Adrenal gland (tissue), 12 donors: ENCODE results near the gene PIK3C2B. TPM values are rescaled to one million over a fixed set of nuclear protein-coding genes. Genes with fewer than 3 reads are reported as not detected.

Experiments used
- DNase-seq, 7 donors: peaks; one replicate each; pipeline ENCODE4 v3.0.0-alpha.2; 2019 to 2020
- H3K27ac ChIP-seq, 5 donors: fragments of 200-600 bp; sonication (generic) in 4 of 5; 1 replicate in 3 of 5; 2 replicates in 2 of 5; pipeline versions ENCODE4 v1.5.1 to v1.8.0; 2016 to 2020; ENCODE audit warnings: mild to moderate bottlenecking in 1 of 5
- H3K27me3 ChIP-seq: fragments of 200-600 bp; 2 replicates; pipeline ENCODE4 v1.8.0; 2021
- H3K36me3 ChIP-seq, 2 donors: fragments of 200-600 bp; replicated peaks in 1 of 2; 1 replicate in 1 of 2; 2 replicates in 1 of 2; pipeline versions ENCODE4 v1.5.1 to v1.8.0; 2018 to 2022
- H3K4me1 ChIP-seq, 2 donors: fragments of 200-600 bp; replicated peaks in 1 of 2; 1 replicate in 1 of 2; 2 replicates in 1 of 2; pipeline versions ENCODE4 v1.5.1 to v1.8.0; 2018 to 2021
- H3K4me3 ChIP-seq, 4 donors: fragments of 200-600 bp; sonication (generic) in 3 of 4; one replicate each; pipeline ENCODE4 v1.5.1; 2016 to 2018
- H3K9me3 ChIP-seq, 3 donors: fragments of 200-600 bp; sonication (generic) in 1 of 3; replicated peaks in 1 of 3; 1 replicate in 2 of 3; 2 replicates in 1 of 3; pipeline versions ENCODE4 v1.5.1 to v1.8.0; 2016 to 2021
- CTCF ChIP-seq, 6 experiments: fragments of 450-650 bp in 4 of 6; fragments of 200-600 bp in 2 of 6; sonication (generic) in 1 of 6; IDR thresholded peaks; 1 replicate in 5 of 6; 2 replicates in 1 of 6; pipeline versions ENCODE4 v1.5.1 to v1.8.0; 2016 to 2021; ENCODE audit warnings: antibody characterized with exemption in 6 of 6, mild to moderate bottlenecking in 2 of 6, moderate library complexity in 1 of 6
- POLR2A ChIP-seq, 2 donors: fragments of 450-650 bp; IDR thresholded peaks; one replicate each; pipeline ENCODE4 v1.6.1; 2017; ENCODE audit warnings: antibody characterized with exemption in 2 of 2, mild to moderate bottlenecking in 2 of 2, moderate library complexity in 1 of 2
- WGBS, 4 donors: extraction: QIAGEN DNeasy Blood & Tissue Kit in 2 of 4; methylation state at CpG; one replicate each; pipeline versions ENCODE4 v1.1.5 to v1.1.7; 2013 to 2017; 5-methylcytosine and 5-hydroxymethylcytosine counted together
- intact Hi-C, 2 donors: fragments of 100-400 bp; cut with DNase I; formaldehyde crosslinking; loops; one replicate each; pipeline versions ENCODE4 v1.14.1 to v1.15.0; 2022 to 2023
- polyA plus RNA-seq, 3 donors: library from polyadenylated mRNA; stranded (reverse); fragments of 200-250 nt in 2 of 3; fragments of 350-450 nt in 1 of 3; fragmentation: Illumina TruSeq in 1 of 3; extraction: RNeasy Lipid Tissue Mini Kit (QIAGEN cat#74804) in 1 of 3; gene quantifications; one replicate each; pipeline ENCODE4 v1.2.3, GENCODE V29; 2013 to 2014
- total RNA-seq, 9 donors: library from RNA; depleted of rRNA in 4 of 9; stranded (reverse); fragments of >200 nt in 4 of 9; fragments of 120-200 nt in 1 of 9; fragmentation: NEBNext Ultra II Directional in 1 of 9; extraction: Animal tissue kit (Norgen Biotek cat#: 25700) in 1 of 9; gene quantifications; one replicate each; pipeline versions ENCODE4 v1.1.0 to v1.2.4, GENCODE V29; 2013 to 2023
- donor health status: healthy with polysubstance abuse.
- donor health status: Bipolar disorder and iron deficiency.
- donor health status: DM: yes; HTN: yes; CAD: no.
- donor health status: DM: no; HTN: no; CAD: no.
- donor health status: DM: no; HTN: no; CAD: no.
- donor health status: DM: yes; HTN: yes; CAD: no.

Gene PIK3C2B
- total and polyA plus RNA-seq, 12 donors: 2.3 to 22.9 (median 15.0) TPM

- WGBS, 4 donors: 57 to 71% (median 66%) methylated on average over 14 to 17 of the region's 17 CpGs
- intact Hi-C loops: no loop called here
- Histone ChIP-seq H3K9me3 (no peaks in the 10 kb centered on the region), H3K4me3 (no peak overlapping the region), H3K27me3 (no peaks in the 10 kb centered on the region), H3K36me3 (no peaks in the 10 kb centered on the region), H3K4me1 (peaks cover 7 to 39% of the 10 kb centered on the region in 2 donors), H3K27ac (peak overlapping the region in 4 of 5 donors; percentile 9 to 82 (median 30))
- TF ChIP-seq POLR2A (IDR thresholded peaks at IDR 0.05) (no peak), CTCF (IDR thresholded peaks at IDR 0.05) (no peak)
- peak in 1 of 7 donors; percentile 46 for DNase-seq
These were observed 28.8 kb downstream of the PIK3C2B start for GRCh38 chr1:204465546-204466415.

GRCh38 chr1:204464701-204465100 is 29.9 kb downstream of the PIK3C2B start:
- Histone ChIP-seq H3K4me3 (no peak overlapping the region), H3K9me3 (no peaks in the 10 kb centered on the region), H3K27me3 (no peaks in the 10 kb centered on the region), H3K36me3 (peaks cover 0 to 5% of the 10 kb centered on the region in 2 donors), H3K4me1 (peaks cover 7 to 41% of the 10 kb centered on the region in 2 donors), H3K27ac (peak overlapping the region in 2 of 5 donors; percentile 69 to 82)
- intact Hi-C loops: no loop called here
- TF ChIP-seq CTCF (IDR thresholded peaks at IDR 0.05) (no peak), POLR2A (IDR thresholded peaks at IDR 0.05) (no peak)
- no peak for DNase-seq
- WGBS, 4 donors: 54 to 66% (median 59%) methylated on average over 1 of the region's 1 CpG

DNA sequence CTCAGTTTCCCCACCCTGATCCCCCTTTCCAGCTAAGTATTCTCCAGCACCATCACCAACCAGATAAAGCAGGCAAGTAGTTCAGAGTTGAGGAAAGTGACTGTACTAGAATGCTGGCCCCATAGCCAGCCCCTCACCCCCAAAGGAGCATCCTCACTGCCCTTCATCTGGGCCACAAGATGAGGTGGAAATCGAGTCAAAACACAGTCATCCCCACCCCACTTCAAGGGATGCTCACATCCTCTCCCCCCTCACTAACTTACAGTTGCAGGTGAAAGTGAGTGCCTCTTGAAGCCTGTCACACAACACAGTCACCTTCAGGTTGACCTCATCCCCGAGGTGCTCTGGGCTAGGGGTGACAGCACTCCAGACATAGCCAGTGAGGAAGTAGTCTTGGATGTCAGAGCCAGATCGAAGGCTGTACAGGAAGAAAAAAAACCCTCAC is 30.4 kb downstream of the PIK3C2B start:
- Histone ChIP-seq H3K27ac (peak overlapping the region in 3 of 5 donors; percentile 13 to 82 (median 69)), H3K36me3 (peaks cover 0 to 8% of the 10 kb centered on the region in 2 donors), H3K27me3 (no peaks in the 10 kb centered on the region), H3K4me1 (peaks cover 7 to 41% of the 10 kb centered on the region in 2 donors), H3K4me3 (no peak overlapping the region), H3K9me3 (no peaks in the 10 kb centered on the region)
- intact Hi-C loops: no loop called here
- no peak for DNase-seq
- no peak for TF ChIP-seq POLR2A (IDR thresholded peaks at IDR 0.05)
- no peak for TF ChIP-seq CTCF (IDR thresholded peaks at IDR 0.05)
- 46 to 80% (median 62%) methylated on average over 1 to 3 of the region's 3 CpGs for WGBS, 4 donors

DNA sequence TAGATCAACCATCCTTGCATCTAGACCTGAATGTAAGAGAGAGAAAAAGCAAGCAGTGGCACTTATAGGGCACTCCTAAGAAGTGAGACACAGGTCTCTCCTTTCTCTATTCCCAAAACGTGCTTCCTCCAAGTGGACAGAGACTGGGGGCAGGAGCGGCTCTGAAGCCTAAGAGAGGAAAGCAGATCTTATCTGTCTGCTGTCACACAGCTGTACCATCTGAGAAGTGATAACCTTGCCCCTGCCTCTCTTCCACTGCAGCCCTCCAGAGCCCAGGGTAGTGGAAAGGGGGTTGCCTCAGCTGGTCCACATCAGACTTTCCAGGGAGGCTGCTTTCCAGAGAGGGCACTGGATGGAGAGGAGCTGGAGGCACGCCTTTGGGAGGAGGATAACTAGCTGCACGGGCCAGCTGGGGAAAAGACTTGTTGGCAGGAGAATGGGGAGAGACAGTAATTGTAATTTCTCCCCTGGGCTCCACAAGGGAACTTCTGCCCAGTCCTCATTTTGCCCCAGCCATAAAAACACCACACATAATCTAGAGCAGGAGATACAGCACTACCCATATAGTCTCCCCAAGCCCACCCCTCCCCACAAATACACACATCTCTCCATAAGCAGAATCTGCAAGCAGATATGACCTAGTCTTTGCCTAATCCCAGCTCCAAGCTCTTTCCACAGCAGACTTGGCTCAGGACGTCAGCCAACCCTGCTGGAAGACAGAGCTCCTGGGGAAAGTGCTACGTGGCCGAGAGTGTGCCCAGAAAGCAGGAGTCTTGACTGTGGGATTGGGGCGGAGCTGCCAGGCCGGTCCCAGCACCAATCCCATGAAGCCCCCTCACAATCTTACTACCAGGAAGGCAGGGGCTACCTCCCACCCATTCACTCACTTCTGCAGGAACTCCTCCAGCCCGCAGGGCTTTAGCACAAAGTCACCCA is 31.2 kb downstream of the PIK3C2B start:
- no peaks in the 10 kb centered on the region for H3K27me3 ChIP-seq
- TF ChIP-seq CTCF (IDR thresholded peaks at IDR 0.05) (no peak), POLR2A (IDR thresholded peaks at IDR 0.05) (no peak)
- H3K4me1 ChIP-seq: peaks cover 7 to 41% of the 10 kb centered on the region in 2 donors
- no peaks in the 10 kb centered on the region for H3K9me3 ChIP-seq
- peak overlapping the region in 3 of 5 donors; percentile 13 to 82 (median 69) for H3K27ac ChIP-seq
- peaks cover 0 to 14% of the 10 kb centered on the region in 2 donors for H3K36me3 ChIP-seq
- H3K4me3 ChIP-seq: no peak overlapping the region
- intact Hi-C loops: no loop called here
- no peak for DNase-seq
- 52 to 74% (median 71%) methylated on average over 8 to 10 of the region's 10 CpGs for WGBS, 4 donors
